ENCODE data around the gene RELA.
"Not testable (repeated sequence)": the region's sequence is repeated elsewhere in the genome, so short reads cannot be mapped to it uniquely, and the experiment has no call there.

Gene RELA

GRCh38 chr11:65672180-65672860 is 9.6 kb upstream of the RELA start:
- no peak for DNase-seq (ENCODE audit: low spot score)

- DNase-seq (ENCODE audit: low spot score): no peak
Measured at GRCh38 chr11:65663639-65664200, 1.0 kb upstream of the RELA start.

GRCh38 chr11:65662247-65662798 is 393 bp downstream of the RELA start:
- no peak for DNase-seq (ENCODE audit: low spot score)

GRCh38 chr11:65661599-65662246 is 993 bp downstream of the RELA start:
- no peak for DNase-seq (ENCODE audit: low spot score)

- DNase-seq (ENCODE audit: low spot score): not testable (repeated sequence)
Measured at GRCh38 chr11:65660908-65661307, 1.8 kb downstream of the RELA start.

GRCh38 chr11:65660038-65660437 is 2.7 kb downstream of the RELA start:
- no peak for DNase-seq (ENCODE audit: low spot score)

- no peak for DNase-seq (ENCODE audit: low spot score)
Measured at GRCh38 chr11:65658174-65659021, 4.3 kb downstream of the RELA start.

- DNase-seq (ENCODE audit: low spot score): no peak
Measured at GRCh38 chr11:65657426-65657825, 5.3 kb downstream of the RELA start.

- DNase-seq (ENCODE audit: low spot score): no peak
Measured at GRCh38 chr11:65655570-65656332, 7.0 kb downstream of the RELA start.

- DNase-seq (ENCODE audit: low spot score): no peak
Measured at GRCh38 chr11:65654375-65655349, 8.1 kb downstream of the RELA start.

GRCh38 chr11:65653229-65654225 is 9.2 kb downstream of the RELA start:
- DNase-seq (ENCODE audit: low spot score): no peak

- peak; percentile 98 for DNase-seq (ENCODE audit: low spot score)
Measured at GRCh38 chr11:65652511-65653228, 10.0 kb downstream of the RELA start.

GRCh38 chr11:65651589-65652510 is 10.9 kb downstream of the RELA start:
- DNase-seq (ENCODE audit: low spot score): no peak

- DNase-seq (ENCODE audit: low spot score): no peak
Measured at GRCh38 chr11:65651339-65651588, 11.5 kb downstream of the RELA start.

- DNase-seq (ENCODE audit: low spot score): no peak
Measured at GRCh38 chr11:65650547-65651338, 12.0 kb downstream of the RELA start.

- no peak for DNase-seq (ENCODE audit: low spot score)
Measured at GRCh38 chr11:65649656-65650546, 12.8 kb downstream of the RELA start.

Data from HuH-7 (cell line).